ENCODE results near the gene LEMD2.
"Not testable (repeated sequence)": the region's sequence is repeated elsewhere in the genome, so short reads cannot be mapped to it uniquely, and the experiment has no call there.

LEMD2 gene

GRCh38 chr6:33788694-33789549, at the start of gene LEMD2:
LEMD2 (minus strand) TSS chr6:33789130; CDS start chr6:33789116, 14 bp downstream.
- peak; percentile 76 to 89 for DNase-seq (ENCODE audit: extremely low read depth in 1 of 2, low read depth in 1 of 2)

- no peak for DNase-seq (ENCODE audit: extremely low read depth in 1 of 2, low read depth in 1 of 2)
These were observed 49.2 kb upstream of the LEMD2 start for GRCh38 chr6:33837971-33838665.

DNA sequence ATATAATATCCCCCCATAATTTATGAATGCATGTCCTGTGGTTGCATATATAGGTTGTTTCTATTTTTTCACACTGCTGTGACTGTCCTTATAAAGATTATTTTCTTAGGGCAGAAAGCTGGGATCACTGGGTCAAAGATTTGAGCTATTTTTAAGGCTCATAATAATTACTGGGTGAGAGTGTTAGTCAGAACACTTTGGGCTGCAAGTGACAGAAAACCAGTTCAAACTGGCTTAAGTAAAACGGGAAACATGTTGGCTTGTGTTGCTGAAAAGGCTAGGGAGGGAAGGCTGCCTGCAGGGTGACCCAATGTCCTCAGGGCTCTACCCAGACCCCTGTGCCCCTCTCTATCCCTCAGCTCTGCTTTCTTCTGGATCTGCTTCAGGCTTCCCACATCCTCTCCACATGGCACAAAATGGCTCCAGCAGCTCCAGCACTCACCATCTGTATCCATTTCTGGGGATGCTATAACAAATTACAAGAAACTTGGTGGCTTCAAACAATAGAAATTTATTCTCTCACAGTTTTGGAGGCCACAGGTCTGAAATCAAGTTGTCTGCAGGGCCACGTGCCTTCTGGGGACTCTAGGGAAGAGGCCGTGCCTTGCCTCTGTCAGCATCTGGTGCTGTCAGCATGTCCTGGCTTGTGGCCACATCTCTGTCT, 48.0 kb upstream of the LEMD2 start:
- no peak for DNase-seq (ENCODE audit: extremely low read depth in 1 of 2, low read depth in 1 of 2)

DNA sequence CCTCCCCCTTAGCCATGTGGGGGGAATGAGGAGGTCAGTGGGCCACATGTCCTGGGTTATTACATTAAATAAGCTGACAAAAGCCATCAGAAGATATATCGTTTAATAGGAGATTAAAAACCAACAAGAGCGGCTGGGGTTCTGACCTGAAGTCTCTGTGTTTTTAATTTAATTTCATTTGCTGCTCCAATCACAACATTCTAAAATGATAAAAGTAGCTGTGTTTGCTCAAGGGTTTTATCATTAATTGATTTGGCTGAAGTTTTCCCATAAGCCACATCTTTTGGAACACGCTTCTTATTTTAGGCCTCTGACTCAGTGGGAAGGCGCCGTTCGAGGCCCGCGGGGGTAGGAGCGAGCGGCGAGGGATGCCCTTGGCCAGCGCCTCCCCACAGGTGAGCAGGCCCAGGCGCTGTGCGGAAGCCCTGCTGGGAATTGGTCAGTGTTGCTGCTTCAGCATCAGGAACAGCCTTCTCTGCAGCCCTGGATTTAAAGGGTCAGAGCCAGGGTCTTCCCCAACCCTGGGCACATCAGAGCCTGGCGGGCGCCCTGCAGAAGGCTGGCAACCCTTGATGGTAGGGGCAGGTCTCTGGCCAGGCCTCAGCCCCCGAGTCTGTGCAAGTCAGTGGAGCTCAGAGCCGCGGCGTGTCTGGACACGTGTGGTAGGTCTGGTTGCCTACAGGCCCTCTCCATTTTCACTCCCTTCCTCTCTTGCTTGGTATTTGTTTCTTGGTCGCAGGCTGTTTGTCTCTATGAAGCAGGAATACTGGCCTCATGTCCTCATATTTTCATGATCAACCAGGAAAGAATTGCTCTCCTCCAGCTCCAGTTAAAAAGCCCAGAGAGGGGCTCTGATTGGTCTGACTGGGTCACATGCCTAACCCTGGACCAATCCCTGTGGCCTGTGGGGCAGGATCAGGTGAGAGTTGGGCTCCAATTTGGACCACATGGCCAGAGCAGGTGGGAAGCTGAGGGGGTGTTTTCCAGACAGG, 45.8 kb upstream of the LEMD2 start:
- no peak for DNase-seq (ENCODE audit: extremely low read depth in 1 of 2, low read depth in 1 of 2)

- DNase-seq (ENCODE audit: extremely low read depth in 1 of 2, low read depth in 1 of 2) = no peak
These were observed 44.7 kb upstream of the LEMD2 start for GRCh38 chr6:33833599-33833998.

DNA sequence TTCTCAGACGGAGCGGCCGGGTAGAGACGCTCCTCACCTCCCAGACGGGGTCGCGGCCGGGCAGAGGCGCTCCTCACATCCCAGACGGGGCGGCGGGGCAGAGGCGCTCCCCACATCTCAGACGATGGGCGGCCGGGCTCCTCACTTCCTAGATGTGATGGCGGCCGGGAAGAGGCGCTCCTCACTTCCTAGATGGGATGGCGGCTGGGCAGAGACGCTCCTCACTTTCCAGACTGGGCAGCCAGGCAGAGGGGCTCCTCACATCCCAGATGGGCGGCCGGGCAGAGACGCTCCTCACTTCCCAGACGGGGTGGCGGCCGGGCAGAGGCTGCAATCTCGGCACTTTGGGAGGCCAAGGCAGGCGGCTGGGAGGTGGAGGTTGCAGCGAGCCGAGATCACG, 43.9 kb upstream of the LEMD2 start:
- not testable (repeated sequence) for DNase-seq (ENCODE audit: extremely low read depth in 1 of 2, low read depth in 1 of 2)

- not testable (repeated sequence) for DNase-seq (ENCODE audit: extremely low read depth in 1 of 2, low read depth in 1 of 2)
These were observed 42.8 kb upstream of the LEMD2 start for GRCh38 chr6:33831725-33832124.

GRCh38 chr6:33830635-33831240, 41.8 kb upstream of the LEMD2 start:
- DNase-seq (ENCODE audit: extremely low read depth in 1 of 2, low read depth in 1 of 2) = no peak

GRCh38 chr6:33828764-33829731, 40.1 kb upstream of the LEMD2 start:
- no peak for DNase-seq (ENCODE audit: extremely low read depth in 1 of 2, low read depth in 1 of 2)

DNA sequence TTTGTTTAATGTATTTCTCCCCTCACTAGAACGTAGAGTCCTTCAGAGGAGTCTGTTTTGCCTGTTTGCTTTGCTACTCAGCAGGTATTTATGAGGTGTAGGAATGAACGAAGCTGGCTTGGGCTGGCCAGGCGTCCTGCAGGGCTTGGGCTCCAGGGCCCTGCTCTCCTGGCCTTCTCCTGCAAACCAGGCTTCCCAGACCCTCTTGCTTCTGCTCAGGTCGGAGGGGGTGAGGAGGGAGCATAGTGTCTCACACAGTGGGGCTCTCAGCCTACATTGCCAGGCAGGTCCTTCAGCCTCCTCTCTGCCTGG, 39.5 kb upstream of the LEMD2 start:
- no peak for DNase-seq (ENCODE audit: extremely low read depth in 1 of 2, low read depth in 1 of 2)

DNA sequence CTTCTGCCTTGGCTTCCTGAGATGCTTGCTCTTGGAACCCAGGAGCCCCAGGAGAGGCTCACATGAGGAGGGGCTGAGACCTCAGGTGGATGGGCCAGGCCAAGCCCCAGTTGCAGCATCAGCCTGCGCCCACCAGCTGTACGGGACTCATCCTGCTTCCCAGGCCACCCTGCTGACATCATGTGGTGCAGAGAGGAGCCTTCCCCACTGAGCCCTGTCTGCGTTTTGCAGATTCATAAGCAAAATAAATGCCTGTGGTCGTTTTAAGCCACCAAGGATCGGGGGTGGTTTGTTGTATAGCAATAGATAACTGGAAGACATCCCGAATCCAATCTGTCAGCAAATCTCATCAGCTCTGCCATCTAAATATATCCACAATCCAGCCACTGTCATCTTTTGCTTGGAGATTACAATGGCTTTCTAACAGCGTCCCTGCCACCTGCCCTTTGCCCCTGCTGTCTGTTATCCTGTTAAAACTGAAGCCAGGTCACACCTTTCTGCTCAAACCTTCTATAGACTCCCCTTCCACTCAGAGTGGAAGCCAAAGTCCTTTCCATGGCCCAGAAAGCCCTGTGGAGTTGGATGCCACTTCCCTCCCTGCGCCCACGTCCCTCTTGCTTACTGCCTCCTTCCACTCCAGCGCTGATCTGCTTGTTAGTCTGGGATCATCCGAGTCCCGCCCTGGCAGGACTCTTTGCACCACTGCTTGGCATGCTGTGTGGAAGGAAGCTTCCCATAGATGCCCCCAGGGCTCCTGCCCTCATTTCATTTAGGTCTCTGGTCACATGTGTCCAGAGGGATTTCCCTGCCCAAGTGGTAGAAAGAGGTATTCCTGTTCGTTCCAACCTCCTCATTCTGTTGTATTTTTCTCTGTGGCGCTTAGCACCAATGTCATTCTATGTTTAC, 38.9 kb upstream of the LEMD2 start:
- no peak for DNase-seq (ENCODE audit: extremely low read depth in 1 of 2, low read depth in 1 of 2)

- no peak for DNase-seq (ENCODE audit: extremely low read depth in 1 of 2, low read depth in 1 of 2)
These were observed 37.6 kb upstream of the LEMD2 start for GRCh38 chr6:33826537-33826936.

- DNase-seq (ENCODE audit: extremely low read depth in 1 of 2, low read depth in 1 of 2) = no peak
These were observed 35.7 kb upstream of the LEMD2 start for GRCh38 chr6:33824461-33825154.

- no peak for DNase-seq (ENCODE audit: extremely low read depth in 1 of 2, low read depth in 1 of 2)
These were observed 34.9 kb upstream of the LEMD2 start for GRCh38 chr6:33823806-33824205.

DNA sequence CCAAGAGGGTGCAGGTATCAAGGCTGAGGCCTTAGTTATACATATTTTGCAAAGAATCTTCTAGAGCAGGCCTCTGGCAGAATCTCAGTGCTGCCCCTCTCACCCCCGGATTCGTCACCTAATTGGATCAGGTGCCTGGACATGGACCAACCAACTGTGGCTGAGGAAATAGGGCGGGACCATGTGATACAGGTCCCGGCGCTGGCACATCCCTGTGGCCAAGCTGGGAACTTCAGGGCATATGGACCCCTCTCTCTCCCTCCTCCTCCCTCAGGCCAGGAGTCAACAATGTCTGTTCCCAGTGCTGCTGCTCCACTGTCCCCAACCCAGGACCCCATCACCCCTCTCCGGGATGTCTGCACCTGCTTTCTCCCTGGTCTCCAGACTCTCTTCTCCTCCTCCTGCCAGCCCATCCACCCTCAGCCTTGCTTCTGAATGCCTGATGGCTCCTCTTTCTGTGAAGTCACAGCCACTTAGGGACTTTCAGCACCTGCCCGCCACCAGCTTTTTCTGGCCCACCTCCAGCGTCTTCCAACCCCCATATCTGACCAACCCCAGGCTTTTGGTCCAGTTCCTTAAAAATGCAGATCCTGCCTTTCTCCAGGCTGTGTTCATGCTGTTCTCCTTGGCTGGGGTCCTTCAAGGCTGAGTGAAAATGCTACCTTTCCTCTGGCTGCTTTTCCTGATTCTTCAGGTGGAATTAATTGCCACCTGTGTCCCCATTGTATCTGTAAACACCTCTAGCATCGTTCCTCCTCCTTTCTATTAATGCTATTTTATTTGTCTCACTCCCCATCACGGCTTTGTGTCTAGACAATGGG, 33.9 kb upstream of the LEMD2 start:
- no peak for DNase-seq (ENCODE audit: extremely low read depth in 1 of 2, low read depth in 1 of 2)

DNA sequence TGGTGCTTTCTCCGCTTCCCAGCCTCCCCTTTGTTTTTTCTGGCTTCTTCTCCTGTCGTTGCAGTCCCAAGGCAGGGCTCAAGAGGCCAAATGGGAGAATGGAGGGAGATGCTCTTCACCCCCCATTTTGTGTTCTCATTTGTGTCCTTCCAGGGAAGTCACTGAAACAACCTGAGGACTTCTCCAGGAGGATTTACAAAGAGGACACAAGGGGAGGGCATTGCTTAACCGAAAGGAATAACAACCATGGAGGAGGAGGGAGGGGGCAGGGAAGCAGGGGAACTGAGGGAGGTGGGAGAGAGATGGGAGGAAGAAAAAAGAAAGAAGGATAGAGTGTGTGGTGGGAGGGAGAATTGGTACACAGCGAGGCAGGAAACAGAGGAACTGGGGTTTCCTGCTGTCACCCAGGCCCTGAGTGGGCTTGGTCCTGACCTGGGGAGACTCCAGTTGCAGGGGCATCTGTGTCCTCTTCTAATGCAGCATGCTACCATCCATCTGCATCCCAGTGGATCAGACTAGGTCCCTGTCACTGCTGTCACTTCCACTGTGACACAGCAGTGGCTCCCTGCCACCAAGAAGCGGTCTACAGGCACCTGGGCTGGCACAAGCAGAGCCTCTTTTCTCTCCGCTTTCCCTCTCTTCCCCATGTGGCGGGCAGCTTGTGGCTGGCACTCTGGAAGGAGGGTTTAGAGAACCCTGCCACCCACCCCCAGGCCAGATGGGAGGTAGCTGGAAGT, 32.0 kb upstream of the LEMD2 start:
- no peak for DNase-seq (ENCODE audit: extremely low read depth in 1 of 2, low read depth in 1 of 2)
